ENCODE measurements around the gene TRAPPC3L. TPM values are rescaled to one million over a fixed set of nuclear protein-coding genes. Genes with fewer than 3 reads are reported as not detected.
A peak's percentile ranks its signal among the peaks of the same experiment; 100 is the strongest.

The TRAPPC3L gene
- polyA plus RNA-seq, 1 of the 3 experiments (the other 2 are of a cell fraction) = 0.03 TPM

GRCh38 chr6:116528780-116529179 lies 16.7 kb downstream of the TRAPPC3L start:
- Histone ChIP-seq H3K9me2 (no peaks in the 10 kb centered on the region), H3K9me3 (no peaks in the 10 kb centered on the region), H3K4me2 (peak overlapping the region; percentile 32; the same call in 1 of the 2 replicates), H3K4me3 (ENCODE audit: low read depth in 2 of 2, low read length in 1 of 2) (no peak overlapping the region), H3K36me3 (replicated peaks in 1 of 2; ENCODE audit: control insufficient read depth in 1 of 2, insufficient read depth in 2 of 2, low read length in 1 of 2) (no peaks in the 10 kb centered on the region), H3K27me3 (ENCODE audit: insufficient read depth) (no peaks in the 10 kb centered on the region), H3K79me2 (ENCODE audit: insufficient read depth) (no peaks in the 10 kb centered on the region), H4K20me1 (ENCODE audit: insufficient read depth) (no peaks in the 10 kb centered on the region), H3K9ac (no peak overlapping the region), H3K4me1 (ENCODE audit: control insufficient read depth in 1 of 2, insufficient read depth in 2 of 2, low read depth in 1 of 2, low read length in 1 of 2) (peaks cover 0 to 13% of the 10 kb centered on the region in 2 experiments; a peak in 2 of 4 replicates), H2AFZ (ENCODE audit: low read depth) (peak overlapping the region; percentile 66; the same call in 1 of the 2 replicates), H3F3A (replicated peaks; ENCODE audit: insufficient read depth) (no peaks in the 10 kb centered on the region), H3K27ac (ENCODE audit: low read depth in 2 of 2, low read length in 1 of 2) (peak overlapping the region in 1 of 2 experiments; percentile 32; a peak in 1 of 4 replicates)
- ChIA-PET POLR2A (no interaction called here), CTCF (interaction anchor here (1.0 to 1.8 kb wide), 3 partner anchors 25 to 311 kb away, joined by 3 to 19 read pairs (median 4); no protein-coding TSS in a partner anchor)
- no peak for DNase-seq
- TF ChIP-seq FOSL2 (IDR thresholded peaks at IDR 0.05; ENCODE audit: borderline replicate concordance, low read depth) (peak; percentile 3; the same call in 1 of the 2 replicates), MAX (IDR thresholded peaks at IDR 0.05; ENCODE audit: low read depth) (no peak)
- WGBS (ENCODE audit: low lambda C conversion rate) = 35% methylated on average over 3 of the region's 3 CpGs

- Histone ChIP-seq H3K27me3 (ENCODE audit: insufficient read depth) (no peaks in the 10 kb centered on the region), H3K36me3 (replicated peaks in 1 of 2; ENCODE audit: control insufficient read depth in 1 of 2, insufficient read depth in 2 of 2, low read length in 1 of 2) (no peaks in the 10 kb centered on the region), H3K9ac (no peak overlapping the region), H3K27ac (ENCODE audit: low read depth in 2 of 2, low read length in 1 of 2) (no peak overlapping the region), H3K4me3 (ENCODE audit: low read depth in 2 of 2, low read length in 1 of 2) (no peak overlapping the region), H3K4me1 (ENCODE audit: control insufficient read depth in 1 of 2, insufficient read depth in 2 of 2, low read depth in 1 of 2, low read length in 1 of 2) (peaks cover 0 to 13% of the 10 kb centered on the region in 2 experiments; a peak in 2 of 4 replicates), H3K9me2 (no peaks in the 10 kb centered on the region), H3K4me2 (no peak overlapping the region), H3F3A (replicated peaks; ENCODE audit: insufficient read depth) (no peaks in the 10 kb centered on the region), H3K79me2 (ENCODE audit: insufficient read depth) (no peaks in the 10 kb centered on the region), H3K9me3 (no peaks in the 10 kb centered on the region), H4K20me1 (ENCODE audit: insufficient read depth) (no peaks in the 10 kb centered on the region), H2AFZ (ENCODE audit: low read depth) (no peak overlapping the region)
- no peak for DNase-seq
- WGBS (ENCODE audit: low lambda C conversion rate) = 97% methylated on average over 1 of the region's 1 CpG
- CTCF ChIA-PET = interaction anchor here (1.0 to 1.8 kb wide), 3 partner anchors 24 to 310 kb away, joined by 3 to 19 read pairs (median 4); no protein-coding TSS in a partner anchor
- POLR2A ChIA-PET = no interaction called here
- no peak for TF ChIP-seq USF1 (IDR thresholded peaks at IDR 0.05; ENCODE audit: borderline replicate concordance, low read depth)
- TF ChIP-seq REST (IDR thresholded peaks at IDR 0.05; ENCODE audit: low read depth, low read length) = no peak
- no peak for TF ChIP-seq CHD2 (IDR thresholded peaks at IDR 0.05; ENCODE audit: low read length, partially characterized antibody)
- no peak for TF ChIP-seq MXI1 (IDR thresholded peaks at IDR 0.05; ENCODE audit: low read depth, low read length)
- TF ChIP-seq FOXM1 (IDR thresholded peaks at IDR 0.05; ENCODE audit: low read depth) = no peak
- no peak for TF ChIP-seq RCOR1 (IDR thresholded peaks at IDR 0.05; ENCODE audit: low read length)
- TF ChIP-seq NFIC (IDR thresholded peaks at IDR 0.05; ENCODE audit: borderline replicate concordance) = no peak
- no peak for TF ChIP-seq IRF3 (IDR thresholded peaks at IDR 0.05; ENCODE audit: low read depth, low read length)
- TF ChIP-seq JUND (IDR thresholded peaks at IDR 0.05) = no peak
- TF ChIP-seq MAX (IDR thresholded peaks at IDR 0.05; ENCODE audit: low read depth) = no peak
- TF ChIP-seq MEF2A (IDR thresholded peaks at IDR 0.05; ENCODE audit: borderline replicate concordance, low read depth) = no peak
- TF ChIP-seq PBX3 (IDR thresholded peaks at IDR 0.05) = no peak
- no peak for TF ChIP-seq TEAD4 (IDR thresholded peaks at IDR 0.05; ENCODE audit: borderline replicate concordance, insufficient read depth)
- TF ChIP-seq SMC3 (IDR thresholded peaks at IDR 0.05; ENCODE audit: low read depth, low read length) = no peak
- no peak for TF ChIP-seq TCF12 (IDR thresholded peaks at IDR 0.05)
- no peak for TF ChIP-seq YY1 (IDR thresholded peaks at IDR 0.05; ENCODE audit: low read depth)
Measured at GRCh38 chr6:116528133-116528532, 17.4 kb downstream of the TRAPPC3L start.
